22Rv1 (cell line): ENCODE results near the gene ALPL.

Experiments used
- CTCF ChIP-seq: fragments of 450-650 bp; IDR thresholded peaks from 2 replicates; pipeline ENCODE4 v1.5.1; 2017; ENCODE audit warnings: mild to moderate bottlenecking
- ZFX ChIP-seq: fragments of 450-650 bp; IDR thresholded peaks from 2 replicates; pipeline ENCODE4 v1.6.1; 2017; ENCODE audit warnings: antibody characterized with exemption, borderline replicate concordance

GRCh38 chr1:21577324-21577723 is 68.1 kb downstream of the ALPL start:
- TF ChIP-seq CTCF: no peak
- no peak for TF ChIP-seq ZFX
